HL-60 (cell line): ENCODE results near the gene POU2F1.

ENCODE experiments used
- DNase-seq, 2 experiments: peaks; one replicate each; pipeline ENCODE4 v3.0.0-alpha.2; 2010 to 2020; ENCODE audit warnings: low read depth in 1 of 2, low spot score in 1 of 2
- H3K27ac ChIP-seq: fragments of 250-450 bp; sonication (Bioruptor Pico); replicated peaks from 2 replicates; pipeline ENCODE4 v1.5.1; 2020; ENCODE audit warnings: mild to moderate bottlenecking, moderate library complexity
- H3K27me3 ChIP-seq: fragments of 250-450 bp; sonication (Bioruptor Pico); 2 replicates; pipeline ENCODE4 v1.5.1; 2021; ENCODE audit warnings: mild to moderate bottlenecking, moderate library complexity; ENCODE audit not compliant: insufficient read depth, poor library complexity, severe bottlenecking
- H3K4me3 ChIP-seq: replicated peaks from 2 replicates; pipeline ENCODE4 v1.5.1; 2011; ENCODE audit warnings: mild to moderate bottlenecking, control low read depth, low read length; ENCODE audit not compliant: insufficient read depth
- GABPA ChIP-seq: IDR thresholded peaks from 2 replicates; pipeline ENCODE4 v1.6.1; 2012; ENCODE audit warnings: low read depth
- POLR2AphosphoS5 ChIP-seq: IDR thresholded peaks from 2 replicates; pipeline ENCODE4 v1.6.1; 2012; ENCODE audit warnings: low read depth
- SPI1 ChIP-seq: IDR thresholded peaks from 2 replicates; pipeline ENCODE4 v1.6.1; 2012; ENCODE audit warnings: low read depth, mild to moderate bottlenecking, borderline replicate concordance
- TF ChIP-seq, protein P1 (sequence below): IDR thresholded peaks from one replicate; pipeline ENCODE4 v1.5.1; 2011; ENCODE audit warnings: low read length, control low read depth, inconsistent platforms; ENCODE audit not compliant: insufficient read depth
- TF ChIP-seq, protein P2 (sequence below): IDR thresholded peaks from 2 replicates; pipeline ENCODE4 v1.6.1; 2012; ENCODE audit warnings: low read depth; ENCODE audit not compliant: insufficient replicate concordance

The POU2F1 gene

DNA sequence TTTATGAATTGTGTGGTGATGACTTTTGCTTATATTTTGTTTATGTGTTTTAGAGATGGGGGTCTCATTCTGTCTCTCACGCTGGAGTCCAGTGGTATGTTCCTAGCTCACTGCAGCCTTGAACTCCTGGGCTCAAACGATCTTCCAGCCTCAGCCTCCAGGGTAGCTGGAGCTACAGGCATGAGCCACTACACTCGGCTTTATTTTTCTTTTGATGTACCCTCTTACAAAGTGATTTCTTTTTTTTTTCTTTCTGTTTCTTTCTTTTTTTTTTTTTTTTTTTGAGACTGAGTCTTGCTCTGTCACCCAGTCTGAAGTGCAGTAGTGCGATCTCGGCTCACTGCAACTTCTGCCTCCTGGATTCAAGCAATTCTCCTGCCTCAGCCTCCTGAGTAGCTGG lies 250.9 kb downstream of the POU2F1 start:
- H3K4me3 ChIP-seq: no peak overlapping the region
- no peak for DNase-seq
- H3K27ac ChIP-seq: no peak overlapping the region
- TF ChIP-seq SPI1: no peak
- TF ChIP-seq, protein P1, sequence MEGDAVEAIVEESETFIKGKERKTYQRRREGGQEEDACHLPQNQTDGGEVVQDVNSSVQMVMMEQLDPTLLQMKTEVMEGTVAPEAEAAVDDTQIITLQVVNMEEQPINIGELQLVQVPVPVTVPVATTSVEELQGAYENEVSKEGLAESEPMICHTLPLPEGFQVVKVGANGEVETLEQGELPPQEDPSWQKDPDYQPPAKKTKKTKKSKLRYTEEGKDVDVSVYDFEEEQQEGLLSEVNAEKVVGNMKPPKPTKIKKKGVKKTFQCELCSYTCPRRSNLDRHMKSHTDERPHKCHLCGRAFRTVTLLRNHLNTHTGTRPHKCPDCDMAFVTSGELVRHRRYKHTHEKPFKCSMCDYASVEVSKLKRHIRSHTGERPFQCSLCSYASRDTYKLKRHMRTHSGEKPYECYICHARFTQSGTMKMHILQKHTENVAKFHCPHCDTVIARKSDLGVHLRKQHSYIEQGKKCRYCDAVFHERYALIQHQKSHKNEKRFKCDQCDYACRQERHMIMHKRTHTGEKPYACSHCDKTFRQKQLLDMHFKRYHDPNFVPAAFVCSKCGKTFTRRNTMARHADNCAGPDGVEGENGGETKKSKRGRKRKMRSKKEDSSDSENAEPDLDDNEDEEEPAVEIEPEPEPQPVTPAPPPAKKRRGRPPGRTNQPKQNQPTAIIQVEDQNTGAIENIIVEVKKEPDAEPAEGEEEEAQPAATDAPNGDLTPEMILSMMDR: no peak
- TF ChIP-seq POLR2AphosphoS5: no peak
- TF ChIP-seq, protein P2, sequence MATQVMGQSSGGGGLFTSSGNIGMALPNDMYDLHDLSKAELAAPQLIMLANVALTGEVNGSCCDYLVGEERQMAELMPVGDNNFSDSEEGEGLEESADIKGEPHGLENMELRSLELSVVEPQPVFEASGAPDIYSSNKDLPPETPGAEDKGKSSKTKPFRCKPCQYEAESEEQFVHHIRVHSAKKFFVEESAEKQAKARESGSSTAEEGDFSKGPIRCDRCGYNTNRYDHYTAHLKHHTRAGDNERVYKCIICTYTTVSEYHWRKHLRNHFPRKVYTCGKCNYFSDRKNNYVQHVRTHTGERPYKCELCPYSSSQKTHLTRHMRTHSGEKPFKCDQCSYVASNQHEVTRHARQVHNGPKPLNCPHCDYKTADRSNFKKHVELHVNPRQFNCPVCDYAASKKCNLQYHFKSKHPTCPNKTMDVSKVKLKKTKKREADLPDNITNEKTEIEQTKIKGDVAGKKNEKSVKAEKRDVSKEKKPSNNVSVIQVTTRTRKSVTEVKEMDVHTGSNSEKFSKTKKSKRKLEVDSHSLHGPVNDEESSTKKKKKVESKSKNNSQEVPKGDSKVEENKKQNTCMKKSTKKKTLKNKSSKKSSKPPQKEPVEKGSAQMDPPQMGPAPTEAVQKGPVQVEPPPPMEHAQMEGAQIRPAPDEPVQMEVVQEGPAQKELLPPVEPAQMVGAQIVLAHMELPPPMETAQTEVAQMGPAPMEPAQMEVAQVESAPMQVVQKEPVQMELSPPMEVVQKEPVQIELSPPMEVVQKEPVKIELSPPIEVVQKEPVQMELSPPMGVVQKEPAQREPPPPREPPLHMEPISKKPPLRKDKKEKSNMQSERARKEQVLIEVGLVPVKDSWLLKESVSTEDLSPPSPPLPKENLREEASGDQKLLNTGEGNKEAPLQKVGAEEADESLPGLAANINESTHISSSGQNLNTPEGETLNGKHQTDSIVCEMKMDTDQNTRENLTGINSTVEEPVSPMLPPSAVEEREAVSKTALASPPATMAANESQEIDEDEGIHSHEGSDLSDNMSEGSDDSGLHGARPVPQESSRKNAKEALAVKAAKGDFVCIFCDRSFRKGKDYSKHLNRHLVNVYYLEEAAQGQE: no peak
- no peak for TF ChIP-seq GABPA
- no peaks in the 10 kb centered on the region for H3K27me3 ChIP-seq

DNA sequence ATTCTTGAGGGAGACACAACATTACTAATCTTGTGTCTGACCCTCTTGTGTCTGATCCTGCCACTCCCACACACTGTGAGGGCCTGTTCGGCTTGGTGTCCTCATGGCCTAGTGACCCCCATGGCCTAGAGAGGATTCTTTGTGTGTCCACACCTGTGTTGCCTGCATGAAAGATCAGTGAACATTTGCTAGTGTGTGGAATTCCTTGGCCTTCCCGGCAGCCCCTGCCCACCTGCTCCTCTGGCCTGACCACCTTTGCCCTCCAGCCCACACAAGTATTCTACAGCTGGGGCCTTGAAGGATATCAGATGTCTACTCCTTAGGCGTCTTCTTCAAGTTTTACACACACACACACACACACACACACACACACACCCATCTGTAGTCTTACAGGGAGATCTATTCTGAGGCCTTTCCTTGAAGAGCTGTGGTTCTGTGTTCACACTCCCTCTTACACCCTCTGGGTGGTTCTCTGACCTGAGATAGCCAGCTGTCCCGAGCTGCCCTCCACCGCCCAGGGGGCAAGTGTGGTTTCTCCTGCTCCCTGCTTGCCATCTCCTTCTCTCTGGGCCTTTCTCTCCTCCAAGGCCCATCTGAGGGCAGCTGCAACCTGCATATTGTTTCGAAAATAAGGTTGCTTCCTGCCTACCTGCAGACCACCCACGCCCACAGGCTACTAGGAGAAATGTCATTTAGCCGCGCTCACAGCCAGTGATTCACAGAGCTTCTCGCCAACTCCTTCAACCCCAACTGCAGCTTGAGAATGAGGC lies 252.3 kb downstream of the POU2F1 start:
- Histone ChIP-seq H3K27ac (no peak overlapping the region), H3K4me3 (no peak overlapping the region), H3K27me3 (no peaks in the 10 kb centered on the region)
- no peak for DNase-seq
- no peak for TF ChIP-seq SPI1
- no peak for TF ChIP-seq GABPA
- TF ChIP-seq, protein P1: no peak
- TF ChIP-seq, protein P2: no peak
- TF ChIP-seq POLR2AphosphoS5: no peak

- no peak overlapping the region for H3K4me3 ChIP-seq
- TF ChIP-seq, protein P1: no peak
- TF ChIP-seq, protein P2: no peak
- TF ChIP-seq SPI1: no peak
- TF ChIP-seq GABPA: no peak
- TF ChIP-seq POLR2AphosphoS5: no peak
- no peak for DNase-seq
- no peak overlapping the region for H3K27ac ChIP-seq
- no peaks in the 10 kb centered on the region for H3K27me3 ChIP-seq
Observed at GRCh38 chr1:167473761-167474160, 253.1 kb downstream of the POU2F1 start.
